Measurements from ENCODE around the gene LINGO4. TPM values are rescaled to one million over a fixed set of nuclear protein-coding genes. Genes with fewer than 3 reads are reported as not detected.
A peak's percentile ranks its signal among the peaks of the same experiment; 100 is the strongest.

The LINGO4 gene
- total RNA-seq, 2 donors from 2014 or later: 0.72 TPM; not detected in 1

- DNase-seq (ENCODE audit: low spot score in 2 of 2): peak in 1 of 2 donors; percentile 76
These were observed 33.2 kb upstream of the LINGO4 start for GRCh38 chr1:151838222-151839081.

GRCh38 chr1:151837884-151838221 lies 32.6 kb upstream of the LINGO4 start:
- ATAC-seq (no peak), DNase-seq (ENCODE audit: low spot score in 2 of 2) (no peak)
- H3K27ac Mint-ChIP-seq: peak overlapping the region; percentile 85 to 89
- peaks cover 22 to 34% of the 10 kb centered on the region in 2 donors for H3K36me3 Mint-ChIP-seq
- no peaks in the 10 kb centered on the region for H3K9me3 Mint-ChIP-seq

More at GRCh38 chr1:151838222-151839081, 33.2 kb upstream of the LINGO4 start:
- ATAC-seq: peak; percentile 21 to 35
- Mint-ChIP-seq H3K36me3 (peaks cover 22 to 34% of the 10 kb centered on the region in 2 donors), H3K27ac (peak overlapping the region; percentile 84 to 85), H3K9me3 (no peaks in the 10 kb centered on the region)

- peak overlapping the region; percentile 85 to 89 for H3K27ac Mint-ChIP-seq
- ATAC-seq: peak; percentile 56 to 60
- peaks cover 22 to 34% of the 10 kb centered on the region in 2 donors for H3K36me3 Mint-ChIP-seq
- H3K9me3 Mint-ChIP-seq: no peaks in the 10 kb centered on the region
- no peak for DNase-seq (ENCODE audit: low spot score in 2 of 2)
These were observed 32.0 kb upstream of the LINGO4 start for GRCh38 chr1:151837197-151837596.

- ATAC-seq (no peak), DNase-seq (ENCODE audit: low spot score in 2 of 2) (no peak)
- no peak overlapping the region for H3K27ac Mint-ChIP-seq
- H3K36me3 Mint-ChIP-seq: peaks cover 16 to 19% of the 10 kb centered on the region in 2 donors
- no peaks in the 10 kb centered on the region for H3K9me3 Mint-ChIP-seq
These were observed 30.4 kb upstream of the LINGO4 start for GRCh38 chr1:151835596-151835995.

GRCh38 chr1:151834239-151834638 lies 29.0 kb upstream of the LINGO4 start:
- DNase-seq (ENCODE audit: low spot score in 2 of 2): no peak
- H3K9me3 Mint-ChIP-seq: no peaks in the 10 kb centered on the region
- H3K27ac Mint-ChIP-seq: no peak overlapping the region
- peak in 1 of 2 donors; percentile 11 for ATAC-seq
- peaks cover 4 to 6% of the 10 kb centered on the region in 2 donors for H3K36me3 Mint-ChIP-seq

- no peak for ATAC-seq
- Mint-ChIP-seq H3K36me3 (peaks cover 4 to 6% of the 10 kb centered on the region in 2 donors), H3K9me3 (no peaks in the 10 kb centered on the region), H3K27ac (no peak overlapping the region)
- DNase-seq (ENCODE audit: low spot score in 2 of 2): no peak
These were observed 28.1 kb upstream of the LINGO4 start for GRCh38 chr1:151833172-151833900.

GRCh38 chr1:151832318-151832980 lies 27.2 kb upstream of the LINGO4 start:
- Mint-ChIP-seq H3K9me3 (no peaks in the 10 kb centered on the region), H3K27ac (peak overlapping the region in 1 of 2 donors; percentile 54), H3K36me3 (peaks cover 2% of the 10 kb centered on the region in 2 donors)
- DNase-seq (ENCODE audit: low spot score in 2 of 2) (no peak), ATAC-seq (no peak)

- ATAC-seq (no peak), DNase-seq (ENCODE audit: low spot score in 2 of 2) (no peak)
- H3K36me3 Mint-ChIP-seq: no peaks in the 10 kb centered on the region
- peak within 1 kb of the TSS; percentile 54 to 58 for H3K27ac Mint-ChIP-seq
- no peaks in the 10 kb centered on the region for H3K9me3 Mint-ChIP-seq
These were observed 26.4 kb upstream of the LINGO4 start, which contains the start of gene RORC for GRCh38 chr1:151831605-151832004. Gene RORC, minus strand, starts transcription at chr1:151831802. Its CDS starts 38 bp downstream, at chr1:151831764.

- DNase-seq (ENCODE audit: low spot score in 2 of 2) (no peak), ATAC-seq (no peak)
- Mint-ChIP-seq H3K36me3 (no peaks in the 10 kb centered on the region), H3K27ac (peak overlapping the region in 1 of 2 donors; percentile 58), H3K9me3 (no peaks in the 10 kb centered on the region)
These were observed 26.0 kb upstream of the LINGO4 start for GRCh38 chr1:151831256-151831591.

GRCh38 chr1:151830055-151830454 lies 24.8 kb upstream of the LINGO4 start:
- Mint-ChIP-seq H3K27ac (peak overlapping the region; percentile 70 to 89), H3K36me3 (no peaks in the 10 kb centered on the region), H3K9me3 (no peaks in the 10 kb centered on the region)
- DNase-seq (ENCODE audit: low spot score in 2 of 2) (no peak), ATAC-seq (no peak)

GRCh38 chr1:151829352-151830046 lies 24.3 kb upstream of the LINGO4 start:
- DNase-seq (ENCODE audit: low spot score in 2 of 2): no peak
- peak overlapping the region; percentile 70 to 89 for H3K27ac Mint-ChIP-seq
- no peaks in the 10 kb centered on the region for H3K36me3 Mint-ChIP-seq
- no peaks in the 10 kb centered on the region for H3K9me3 Mint-ChIP-seq
- ATAC-seq: peak; percentile 15 to 30

GRCh38 chr1:151828921-151829320 lies 23.7 kb upstream of the LINGO4 start:
- peak in 1 of 2 donors; percentile 9 for ATAC-seq
- DNase-seq (ENCODE audit: low spot score in 2 of 2): no peak
- peak overlapping the region; percentile 16 to 70 for H3K27ac Mint-ChIP-seq
- no peaks in the 10 kb centered on the region for H3K9me3 Mint-ChIP-seq
- no peaks in the 10 kb centered on the region for H3K36me3 Mint-ChIP-seq

GRCh38 chr1:151827853-151828252 lies 22.6 kb upstream of the LINGO4 start:
- H3K36me3 Mint-ChIP-seq: no peaks in the 10 kb centered on the region
- H3K27ac Mint-ChIP-seq: peak overlapping the region; percentile 65 to 70
- no peaks in the 10 kb centered on the region for H3K9me3 Mint-ChIP-seq
- no peak for ATAC-seq
- no peak for DNase-seq (ENCODE audit: low spot score in 2 of 2)

GRCh38 chr1:151825751-151826660 lies 20.8 kb upstream of the LINGO4 start:
- no peaks in the 10 kb centered on the region for H3K36me3 Mint-ChIP-seq
- H3K9me3 Mint-ChIP-seq: no peaks in the 10 kb centered on the region
- H3K27ac Mint-ChIP-seq: peak overlapping the region in 1 of 2 donors; percentile 58
- peak in 1 of 2 donors; percentile 5 for ATAC-seq
- no peak for DNase-seq (ENCODE audit: low spot score in 2 of 2)

- H3K9me3 Mint-ChIP-seq: no peaks in the 10 kb centered on the region
- DNase-seq (ENCODE audit: low spot score in 2 of 2) (no peak), ATAC-seq (no peak)
- H3K27ac Mint-ChIP-seq: peak overlapping the region in 1 of 2 donors; percentile 58
- H3K36me3 Mint-ChIP-seq: no peaks in the 10 kb centered on the region
These were observed 20.0 kb upstream of the LINGO4 start for GRCh38 chr1:151825204-151825603.

Data from activated naive CD4-positive, alpha-beta T cell treated with anti-CD3 and anti-CD28 coated beads, Interleukin-2, amount 50 U/mL, for 72 hours (primary cell).